ENCODE data around the gene NTRK2.

Gene NTRK2

DNA sequence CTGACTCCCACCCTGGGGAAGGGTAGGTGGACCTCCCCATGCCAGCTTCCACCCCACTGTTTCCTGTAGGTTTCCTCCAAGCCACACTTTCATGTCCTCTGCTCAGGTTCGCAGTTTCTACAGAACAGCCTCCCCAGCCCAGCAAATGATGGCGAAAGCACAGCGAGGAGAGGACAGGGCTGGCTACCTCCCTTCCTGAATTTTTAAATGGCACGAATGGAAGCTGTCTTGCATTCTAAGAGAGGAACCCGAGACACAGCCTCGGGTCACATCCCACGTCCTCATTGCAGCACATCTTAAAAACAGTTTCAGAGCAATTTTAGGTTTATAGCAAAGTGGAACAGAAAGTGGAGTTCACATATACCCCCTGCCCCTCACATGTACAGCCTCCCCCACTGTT lies 330.3 kb downstream of the NTRK2 start:
- H3F3A ChIP-seq (ENCODE audit: insufficient read depth, low read length), result no peaks in the 10 kb centered on the region
- no peaks in the 10 kb centered on the region for H3K4me1 ChIP-seq (ENCODE audit: insufficient read depth, low read length, severe bottlenecking)
- TF ChIP-seq, protein P1, sequence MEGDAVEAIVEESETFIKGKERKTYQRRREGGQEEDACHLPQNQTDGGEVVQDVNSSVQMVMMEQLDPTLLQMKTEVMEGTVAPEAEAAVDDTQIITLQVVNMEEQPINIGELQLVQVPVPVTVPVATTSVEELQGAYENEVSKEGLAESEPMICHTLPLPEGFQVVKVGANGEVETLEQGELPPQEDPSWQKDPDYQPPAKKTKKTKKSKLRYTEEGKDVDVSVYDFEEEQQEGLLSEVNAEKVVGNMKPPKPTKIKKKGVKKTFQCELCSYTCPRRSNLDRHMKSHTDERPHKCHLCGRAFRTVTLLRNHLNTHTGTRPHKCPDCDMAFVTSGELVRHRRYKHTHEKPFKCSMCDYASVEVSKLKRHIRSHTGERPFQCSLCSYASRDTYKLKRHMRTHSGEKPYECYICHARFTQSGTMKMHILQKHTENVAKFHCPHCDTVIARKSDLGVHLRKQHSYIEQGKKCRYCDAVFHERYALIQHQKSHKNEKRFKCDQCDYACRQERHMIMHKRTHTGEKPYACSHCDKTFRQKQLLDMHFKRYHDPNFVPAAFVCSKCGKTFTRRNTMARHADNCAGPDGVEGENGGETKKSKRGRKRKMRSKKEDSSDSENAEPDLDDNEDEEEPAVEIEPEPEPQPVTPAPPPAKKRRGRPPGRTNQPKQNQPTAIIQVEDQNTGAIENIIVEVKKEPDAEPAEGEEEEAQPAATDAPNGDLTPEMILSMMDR (IDR thresholded peaks at IDR 0.05; ENCODE audit: low read length), result no peak
- TF ChIP-seq EZH2 (IDR thresholded peaks at IDR 0.05; ENCODE audit: borderline replicate concordance, low read length), result no peak
- no peak overlapping the region for H3K27ac ChIP-seq (ENCODE audit: low read depth, low read length, poor library complexity, severe bottlenecking)
- no peaks in the 10 kb centered on the region for H3K27me3 ChIP-seq (ENCODE audit: insufficient read depth, low read length)
- no peak overlapping the region for H2AFZ ChIP-seq (ENCODE audit: low read length)
- H3K4me3 ChIP-seq (ENCODE audit: low read depth, low read length, poor library complexity, severe bottlenecking), result no peak overlapping the region
- no peaks in the 10 kb centered on the region for H3K79me2 ChIP-seq (ENCODE audit: insufficient read depth, low read length)
- H4K20me1 ChIP-seq (ENCODE audit: insufficient read depth, low read length), result no peaks in the 10 kb centered on the region
- no peak overlapping the region for H3K4me2 ChIP-seq (ENCODE audit: low read length)
- H3K9me2 ChIP-seq (ENCODE audit: low read depth, low read length), result no peaks in the 10 kb centered on the region
- H3K36me3 ChIP-seq (ENCODE audit: insufficient read depth, low read length), result no peaks in the 10 kb centered on the region
- H3K9me3 ChIP-seq (ENCODE audit: low read length), result no peaks in the 10 kb centered on the region
- H3K9ac ChIP-seq (ENCODE audit: low read length), result no peak overlapping the region

- H3K27me3 ChIP-seq (ENCODE audit: insufficient read depth, low read length), result no peaks in the 10 kb centered on the region
- H3K27ac ChIP-seq (ENCODE audit: low read depth, low read length, poor library complexity, severe bottlenecking), result no peak overlapping the region
- no peak for TF ChIP-seq EZH2 (IDR thresholded peaks at IDR 0.05; ENCODE audit: borderline replicate concordance, low read length)
- TF ChIP-seq, protein P1 (IDR thresholded peaks at IDR 0.05; ENCODE audit: low read length), result no peak
These were observed 332.4 kb downstream of the NTRK2 start for GRCh38 chr9:85001925-85002324.

DNA sequence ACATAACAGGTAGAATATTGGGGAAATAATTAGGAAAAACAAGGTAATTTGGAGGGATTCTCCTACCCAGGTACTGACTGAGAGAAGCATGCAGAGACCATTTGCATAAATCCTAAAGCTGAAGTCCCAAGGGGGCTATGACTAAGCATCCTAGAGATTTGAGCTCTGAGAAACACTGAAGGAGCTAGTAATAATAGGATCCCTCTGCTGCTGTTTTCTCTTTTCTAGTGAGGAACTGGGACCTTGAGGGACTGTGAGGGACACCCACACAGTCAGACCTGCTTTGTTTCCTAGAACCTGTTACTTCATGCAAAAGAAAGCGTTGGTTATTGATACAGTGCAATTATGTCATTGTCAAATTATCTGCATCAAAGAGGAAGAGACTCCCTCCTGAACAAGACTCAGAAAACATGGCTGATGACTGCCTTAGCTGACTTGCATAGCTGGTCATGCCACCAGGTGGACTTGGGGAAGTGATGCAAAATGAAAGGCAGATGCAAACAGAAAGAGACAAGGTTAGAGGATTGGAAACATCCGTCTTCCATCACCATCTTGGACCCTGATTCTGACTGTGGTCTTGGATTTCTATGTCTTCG lies 335.4 kb downstream of the NTRK2 start:
- H3K27me3 ChIP-seq (ENCODE audit: insufficient read depth, low read length), result no peaks in the 10 kb centered on the region
- no peaks in the 10 kb centered on the region for H3K4me1 ChIP-seq (ENCODE audit: insufficient read depth, low read length, severe bottlenecking)
- no peaks in the 10 kb centered on the region for H4K20me1 ChIP-seq (ENCODE audit: insufficient read depth, low read length)
- TF ChIP-seq EZH2 (IDR thresholded peaks at IDR 0.05; ENCODE audit: borderline replicate concordance, low read length), result no peak
- TF ChIP-seq, protein P1 (IDR thresholded peaks at IDR 0.05; ENCODE audit: low read length), result no peak
- H3K4me2 ChIP-seq (ENCODE audit: low read length), result no peak overlapping the region
- H3K36me3 ChIP-seq (ENCODE audit: insufficient read depth, low read length), result no peaks in the 10 kb centered on the region
- no peak overlapping the region for H3K9ac ChIP-seq (ENCODE audit: low read length)
- H3K9me3 ChIP-seq (ENCODE audit: low read length), result no peaks in the 10 kb centered on the region
- H2AFZ ChIP-seq (ENCODE audit: low read length), result no peak overlapping the region
- H3F3A ChIP-seq (ENCODE audit: insufficient read depth, low read length), result no peaks in the 10 kb centered on the region
- H3K79me2 ChIP-seq (ENCODE audit: insufficient read depth, low read length), result no peaks in the 10 kb centered on the region
- H3K9me2 ChIP-seq (ENCODE audit: low read depth, low read length), result no peaks in the 10 kb centered on the region
- H3K4me3 ChIP-seq (ENCODE audit: low read depth, low read length, poor library complexity, severe bottlenecking), result no peak overlapping the region
- no peak overlapping the region for H3K27ac ChIP-seq (ENCODE audit: low read depth, low read length, poor library complexity, severe bottlenecking)

More at GRCh38 chr9:85001925-85002324, 332.4 kb downstream of the NTRK2 start:
- Histone ChIP-seq H3K9me2 (ENCODE audit: low read depth, low read length) (no peaks in the 10 kb centered on the region), H3K9ac (ENCODE audit: low read length) (no peak overlapping the region), H3K4me1 (ENCODE audit: insufficient read depth, low read length, severe bottlenecking) (no peaks in the 10 kb centered on the region), H3K9me3 (ENCODE audit: low read length) (no peaks in the 10 kb centered on the region), H3F3A (ENCODE audit: insufficient read depth, low read length) (no peaks in the 10 kb centered on the region), H3K4me3 (ENCODE audit: low read depth, low read length, poor library complexity, severe bottlenecking) (no peak overlapping the region), H4K20me1 (ENCODE audit: insufficient read depth, low read length) (no peaks in the 10 kb centered on the region), H3K36me3 (ENCODE audit: insufficient read depth, low read length) (no peaks in the 10 kb centered on the region), H2AFZ (ENCODE audit: low read length) (no peak overlapping the region), H3K4me2 (ENCODE audit: low read length) (no peak overlapping the region), H3K79me2 (ENCODE audit: insufficient read depth, low read length) (no peaks in the 10 kb centered on the region)
